Activated CD4-positive, CD25-positive, alpha-beta regulatory T cell treated with anti-CD3 and anti-CD28 coated beads, Interleukin-2, amount 50 U/mL, for 16 hours (primary cell): Measurements from ENCODE around the gene CCDC59.

Experiments
- DNase-seq: peaks from one replicate; pipeline ENCODE4 v3.0.0-alpha.2; 2020; ENCODE audit warnings: low read depth, low spot score

Gene CCDC59

GRCh38 chr12:82314406-82314892 lies 43.7 kb downstream of the CCDC59 start:
- no peak for DNase-seq
